SK-MEL-5 (cell line): ENCODE measurements around the gene GRIK1. TPM values are rescaled to one million over a fixed set of nuclear protein-coding genes. Genes with fewer than 3 reads are reported as not detected.
A peak's percentile ranks its signal among the peaks of the same experiment; 100 is the strongest.

ENCODE experiments used
- DNase-seq: peaks from one replicate; pipeline ENCODE4 v3.0.0-alpha.2; 2016; ENCODE audit warnings: low read depth, low spot score
- in situ Hi-C: cut with HindIII; loops from 2 replicates; pipeline ENCODE4 v1.10.0; 2016; ENCODE audit warnings: low sequenced_read_pairs, high pct_unique_total_duplicates, low pct_unique_long_range_greater_than_20kb
- total RNA-seq: library from RNA; depleted of rRNA; stranded (reverse); fragments of >200 nt; shearing (Covaris generic); gene quantifications from 2 replicates; pipeline ENCODE4 v1.2.3, GENCODE V29; 2014

GRIK1 gene
- total RNA-seq, 1 experiment from 2014 or later: 0.11 TPM

GRCh38 chr21:29751473-29752185 is 188.2 kb downstream of the GRIK1 start:
- in situ Hi-C loops: no loop called here
- no peak for DNase-seq

DNA sequence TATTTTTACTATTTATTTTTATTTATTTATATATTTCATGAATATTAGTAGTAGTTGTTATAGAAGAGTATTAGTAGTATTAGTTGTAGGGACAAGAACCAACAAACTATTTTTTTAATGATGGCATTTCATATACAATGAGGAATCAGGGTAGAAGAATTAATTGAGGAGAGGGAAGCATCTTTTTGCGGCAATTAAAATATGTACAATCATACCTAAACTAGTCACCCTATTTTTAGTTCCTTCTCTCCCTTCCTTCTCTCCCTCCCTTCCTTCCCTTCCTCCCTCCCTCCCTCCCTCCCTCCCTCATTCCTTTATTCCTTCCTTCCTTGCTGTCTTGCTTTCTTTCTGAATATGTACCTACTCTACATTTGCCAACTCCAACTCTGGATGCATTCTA is 189.8 kb downstream of the GRIK1 start:
- in situ Hi-C loops: no loop called here
- no peak for DNase-seq

DNA sequence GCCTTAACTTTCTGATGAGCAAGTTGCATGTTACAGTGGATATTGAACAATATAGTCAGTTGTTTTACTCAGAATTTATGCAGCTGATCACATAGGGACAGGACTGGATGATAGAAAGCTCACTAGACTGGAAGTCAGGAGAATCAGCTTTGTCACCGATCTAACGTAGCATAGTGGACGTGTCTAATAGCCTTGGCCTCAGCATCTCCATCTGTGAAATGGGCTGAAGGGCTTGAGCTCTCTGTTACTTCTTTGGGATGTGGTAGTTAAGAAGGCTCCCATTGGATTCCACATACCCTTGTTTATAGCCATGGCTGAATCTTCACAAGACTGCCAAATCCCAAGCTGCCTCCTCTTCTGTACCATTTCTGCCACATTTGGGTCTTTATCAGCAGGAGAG is 190.6 kb downstream of the GRIK1 start:
- DNase-seq: no peak
- in situ Hi-C loops: no loop called here

GRCh38 chr21:29748391-29749167 is 191.2 kb downstream of the GRIK1 start:
- in situ Hi-C loops: no loop called here
- peak; percentile 7 for DNase-seq

- in situ Hi-C loops: no loop called here
- no peak for DNase-seq
These were observed 198.0 kb downstream of the GRIK1 start for GRCh38 chr21:29741761-29742160.

- in situ Hi-C loops: no loop called here
- no peak for DNase-seq
These were observed 200.6 kb downstream of the GRIK1 start for GRCh38 chr21:29739176-29739575.

DNA sequence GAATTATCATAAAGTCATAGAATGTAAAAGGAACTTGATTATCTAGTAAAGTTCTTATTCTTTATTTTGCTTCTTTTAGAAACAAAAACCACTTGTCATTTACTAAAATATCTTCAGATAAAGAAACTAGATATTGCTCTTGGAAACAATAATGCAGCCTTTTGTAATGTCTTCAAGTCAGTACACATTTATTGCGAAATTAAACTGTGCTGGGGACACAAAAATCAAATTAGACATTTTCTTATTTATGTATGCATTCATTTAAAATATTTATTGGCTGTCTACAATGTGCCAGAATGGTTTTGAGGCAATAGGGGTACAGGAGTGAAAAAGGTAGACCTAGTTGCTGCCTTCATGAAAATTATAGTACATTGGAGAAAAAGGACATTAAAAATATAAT is 201.1 kb downstream of the GRIK1 start:
- in situ Hi-C loops: no loop called here
- DNase-seq: no peak

DNA sequence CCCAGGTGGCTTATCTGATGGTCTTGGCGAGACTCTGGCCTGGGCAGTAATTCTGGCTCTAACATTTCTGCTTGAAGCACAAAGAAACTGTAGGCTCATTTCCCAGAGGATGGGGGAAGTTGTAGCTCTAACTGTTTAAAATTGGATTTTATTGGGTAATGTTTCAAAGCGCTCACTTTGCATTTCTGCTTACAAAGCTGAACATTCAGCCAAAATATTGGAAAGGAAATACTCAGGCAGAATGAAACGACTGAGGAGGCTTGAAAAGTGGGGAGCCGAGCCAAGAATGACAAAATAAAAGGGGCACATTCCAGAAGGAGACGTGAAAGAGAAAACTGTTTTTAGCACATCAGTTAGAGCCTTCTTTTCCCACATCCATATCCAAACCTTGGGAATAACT is 202.6 kb downstream of the GRIK1 start:
- in situ Hi-C loops: no loop called here

DNA sequence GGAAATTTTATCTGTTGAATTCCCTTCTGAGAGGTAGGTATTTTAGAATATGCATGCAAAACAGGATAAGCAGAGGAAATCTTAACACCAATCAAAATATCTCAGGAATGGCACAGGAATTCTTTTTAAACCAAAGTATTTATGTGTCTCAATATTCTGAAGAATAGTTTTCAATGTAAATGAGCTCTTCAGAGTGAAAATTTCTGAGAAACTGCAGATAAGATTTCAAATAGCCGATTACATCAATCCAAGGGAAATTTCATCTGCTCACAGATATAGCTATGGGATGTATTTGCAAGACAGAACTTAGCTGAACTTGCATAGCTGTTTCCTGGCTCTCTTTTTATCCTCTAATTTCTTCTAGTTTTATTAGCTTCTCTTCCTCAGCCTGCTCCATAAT is 209.5 kb downstream of the GRIK1 start:
- DNase-seq: no peak
- in situ Hi-C loops: no loop called here

More for the DNA sequence above, 202.6 kb downstream of the GRIK1 start:
- no peak for DNase-seq

- no peak for DNase-seq
- in situ Hi-C loops: no loop called here
These were observed 213.8 kb downstream of the GRIK1 start for GRCh38 chr21:29726044-29726443.

- no peak for DNase-seq
- in situ Hi-C loops: no loop called here
These were observed 214.6 kb downstream of the GRIK1 start for GRCh38 chr21:29725025-29725736.

- no peak for DNase-seq
- in situ Hi-C loops: no loop called here
These were observed 217.8 kb downstream of the GRIK1 start for GRCh38 chr21:29721964-29722363.

DNA sequence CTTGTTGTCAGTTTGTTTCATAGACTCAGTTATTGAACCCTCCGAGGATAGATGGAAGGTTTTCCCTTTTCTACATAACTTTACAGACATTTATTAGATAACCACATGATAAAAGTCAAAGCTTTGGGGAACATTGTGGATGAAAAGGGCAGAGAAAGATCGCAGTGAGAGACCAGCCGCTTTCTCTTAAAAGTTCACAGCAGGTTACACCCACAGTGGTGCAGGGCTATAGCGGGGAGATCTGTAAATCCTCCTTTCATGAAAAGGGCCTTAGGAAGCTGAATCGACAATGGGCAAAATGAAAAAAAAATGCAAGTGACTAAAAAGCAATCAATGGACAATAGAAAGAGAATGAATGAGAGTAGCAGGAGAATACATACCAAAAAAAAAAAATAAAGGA is 218.6 kb downstream of the GRIK1 start:
- in situ Hi-C loops: no loop called here
- no peak for DNase-seq

DNA sequence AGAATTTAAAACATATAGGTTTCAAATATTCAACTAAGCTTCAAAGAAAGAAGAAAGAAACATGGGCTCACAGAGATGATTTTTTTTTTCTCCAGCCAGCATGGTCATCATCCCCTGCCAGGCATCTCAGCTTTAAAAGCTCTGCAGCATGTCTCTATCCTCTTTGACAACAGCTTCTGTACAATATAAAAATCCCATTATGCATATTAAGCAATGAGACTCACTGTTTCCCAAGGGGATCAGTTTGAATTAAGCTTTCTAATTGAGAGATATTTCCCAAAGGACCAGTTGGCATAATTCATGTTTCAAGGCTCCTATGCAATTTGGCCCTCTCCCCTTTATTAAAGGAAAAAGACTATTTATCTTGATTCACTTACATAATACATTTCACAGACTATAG is 220.3 kb downstream of the GRIK1 start:
- in situ Hi-C loops: no loop called here
- DNase-seq: no peak

GRCh38 chr21:29718081-29718815 is 221.5 kb downstream of the GRIK1 start:
- in situ Hi-C loops: no loop called here
- DNase-seq: no peak

DNA sequence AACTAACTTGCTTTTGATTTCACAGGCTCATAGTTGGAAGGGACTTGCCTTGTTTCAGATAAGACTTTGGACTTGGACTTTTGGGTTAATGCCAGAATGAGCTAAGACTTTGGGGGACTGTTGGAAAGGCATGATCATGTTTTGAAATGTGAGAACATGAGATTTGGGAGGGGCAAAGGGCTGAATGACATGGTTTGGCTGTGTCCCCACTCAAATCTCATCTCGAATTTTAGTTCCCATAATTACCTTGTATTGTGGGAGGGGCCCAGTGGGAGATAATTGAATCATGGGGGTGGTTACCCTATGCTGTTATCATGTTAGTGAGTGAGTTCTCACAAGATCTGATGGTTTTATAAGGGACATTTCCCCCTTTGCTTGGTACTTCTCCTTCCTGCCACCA is 222.1 kb downstream of the GRIK1 start:
- no peak for DNase-seq

DNA sequence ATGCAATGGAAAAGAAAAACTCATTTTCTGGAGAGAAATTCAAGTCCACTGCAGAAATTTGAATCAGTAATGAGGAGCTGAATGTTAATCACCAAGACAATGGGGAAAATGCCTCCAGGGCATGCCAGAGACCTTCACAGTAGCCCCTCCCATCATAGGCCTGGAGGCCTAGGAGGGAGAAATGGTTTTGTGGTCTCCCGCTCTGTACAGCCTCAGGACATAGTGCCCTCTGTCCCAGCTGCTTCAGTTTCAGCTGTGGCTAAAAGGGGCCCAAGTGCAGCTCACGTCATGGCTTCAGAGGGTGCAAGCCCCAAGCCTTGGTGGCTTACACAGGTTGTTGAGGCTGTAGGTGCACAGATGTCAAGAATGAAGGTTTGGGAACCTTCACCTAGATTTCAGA is 223.0 kb downstream of the GRIK1 start:
- DNase-seq: no peak
- in situ Hi-C loops: no loop called here

More for the DNA sequence above, 222.1 kb downstream of the GRIK1 start:
- in situ Hi-C loops: no loop called here

GRCh38 chr21:29715089-29715488 is 224.7 kb downstream of the GRIK1 start:
- in situ Hi-C loops: no loop called here
- no peak for DNase-seq
